ENCODE results near the gene KLHL6. TPM values are rescaled to one million over a fixed set of nuclear protein-coding genes. Genes with fewer than 3 reads are reported as not detected.

The KLHL6 gene
- total RNA-seq, 1 experiment from 2014 or later: 0.11 TPM

DNA sequence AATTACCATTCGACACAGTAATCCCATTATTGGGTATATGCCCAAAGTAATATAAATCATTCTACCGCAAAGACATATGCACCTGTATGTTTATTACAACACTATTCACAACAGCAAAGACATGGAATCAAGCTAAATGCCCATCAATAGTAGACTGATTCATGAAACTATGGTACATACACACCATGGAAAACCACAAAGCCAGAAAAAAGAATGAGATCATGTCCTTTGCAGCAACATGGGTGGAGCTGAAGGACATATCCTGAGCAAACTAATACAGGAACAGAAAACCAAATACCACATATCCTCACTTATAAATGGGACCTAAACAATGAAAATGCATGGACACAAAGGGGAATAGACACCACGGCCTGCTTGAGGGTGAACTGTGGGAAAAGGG is 116.0 kb downstream of the KLHL6 start (continued):
- TF ChIP-seq, protein P1, sequence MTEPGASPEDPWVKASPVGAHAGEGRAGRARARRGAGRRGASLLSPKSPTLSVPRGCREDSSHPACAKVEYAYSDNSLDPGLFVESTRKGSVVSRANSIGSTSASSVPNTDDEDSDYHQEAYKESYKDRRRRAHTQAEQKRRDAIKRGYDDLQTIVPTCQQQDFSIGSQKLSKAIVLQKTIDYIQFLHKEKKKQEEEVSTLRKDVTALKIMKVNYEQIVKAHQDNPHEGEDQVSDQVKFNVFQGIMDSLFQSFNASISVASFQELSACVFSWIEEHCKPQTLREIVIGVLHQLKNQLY (CRISPR knock-in tag; IDR thresholded peaks at IDR 0.05): no peak
- TF ChIP-seq JUN (CRISPR knock-in tag; IDR thresholded peaks at IDR 0.05) (no peak), RELA (CRISPR knock-in tag; IDR thresholded peaks at IDR 0.05; ENCODE audit: borderline replicate concordance) (no peak), NR3C1 (CRISPR knock-in tag; conservative IDR thresholded peaks at IDR 0.05; ENCODE audit: low read depth) (no peak)
- TF ChIP-seq, protein P2, sequence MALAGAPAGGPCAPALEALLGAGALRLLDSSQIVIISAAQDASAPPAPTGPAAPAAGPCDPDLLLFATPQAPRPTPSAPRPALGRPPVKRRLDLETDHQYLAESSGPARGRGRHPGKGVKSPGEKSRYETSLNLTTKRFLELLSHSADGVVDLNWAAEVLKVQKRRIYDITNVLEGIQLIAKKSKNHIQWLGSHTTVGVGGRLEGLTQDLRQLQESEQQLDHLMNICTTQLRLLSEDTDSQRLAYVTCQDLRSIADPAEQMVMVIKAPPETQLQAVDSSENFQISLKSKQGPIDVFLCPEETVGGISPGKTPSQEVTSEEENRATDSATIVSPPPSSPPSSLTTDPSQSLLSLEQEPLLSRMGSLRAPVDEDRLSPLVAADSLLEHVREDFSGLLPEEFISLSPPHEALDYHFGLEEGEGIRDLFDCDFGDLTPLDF (CRISPR knock-in tag; IDR thresholded peaks at IDR 0.05): no peak

DNA sequence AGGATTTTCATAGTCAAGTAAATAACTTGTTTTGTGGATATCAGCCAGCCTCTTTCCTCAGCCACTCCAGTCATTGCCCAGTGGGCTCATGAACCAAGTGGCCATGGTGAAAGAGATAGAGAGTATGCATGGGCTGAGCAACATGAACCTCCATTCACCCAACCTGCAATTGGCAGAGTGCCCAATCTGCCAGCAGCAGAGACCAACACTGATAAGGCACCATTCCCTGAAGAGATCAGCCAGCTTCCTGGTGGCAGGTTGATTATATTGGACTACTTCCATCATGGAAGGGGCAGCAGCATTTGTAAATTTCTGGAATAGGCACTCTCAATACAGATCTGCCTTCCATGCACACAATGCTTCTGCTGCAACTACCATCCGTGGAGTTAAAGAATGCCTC is 116.8 kb downstream of the KLHL6 start:
- Mint-ChIP-seq H3K4me1 (peaks cover 39% of the 10 kb centered on the region), H3K4me3 (no peak overlapping the region), H3K9me3 (peaks cover 19% of the 10 kb centered on the region), H3K27me3 (ENCODE audit: low read depth) (peaks cover 26% of the 10 kb centered on the region), H3K36me3 (peaks cover 12% of the 10 kb centered on the region), H3K27ac (no peak overlapping the region)
- no peak for DNase-seq (ENCODE audit: low spot score)
- POLR2A ChIA-PET: interaction anchor here (0.5 kb wide), 1 partner anchor 467 kb away, joined by 6 read pairs; no protein-coding TSS in a partner anchor
- TF ChIP-seq, protein P3, sequence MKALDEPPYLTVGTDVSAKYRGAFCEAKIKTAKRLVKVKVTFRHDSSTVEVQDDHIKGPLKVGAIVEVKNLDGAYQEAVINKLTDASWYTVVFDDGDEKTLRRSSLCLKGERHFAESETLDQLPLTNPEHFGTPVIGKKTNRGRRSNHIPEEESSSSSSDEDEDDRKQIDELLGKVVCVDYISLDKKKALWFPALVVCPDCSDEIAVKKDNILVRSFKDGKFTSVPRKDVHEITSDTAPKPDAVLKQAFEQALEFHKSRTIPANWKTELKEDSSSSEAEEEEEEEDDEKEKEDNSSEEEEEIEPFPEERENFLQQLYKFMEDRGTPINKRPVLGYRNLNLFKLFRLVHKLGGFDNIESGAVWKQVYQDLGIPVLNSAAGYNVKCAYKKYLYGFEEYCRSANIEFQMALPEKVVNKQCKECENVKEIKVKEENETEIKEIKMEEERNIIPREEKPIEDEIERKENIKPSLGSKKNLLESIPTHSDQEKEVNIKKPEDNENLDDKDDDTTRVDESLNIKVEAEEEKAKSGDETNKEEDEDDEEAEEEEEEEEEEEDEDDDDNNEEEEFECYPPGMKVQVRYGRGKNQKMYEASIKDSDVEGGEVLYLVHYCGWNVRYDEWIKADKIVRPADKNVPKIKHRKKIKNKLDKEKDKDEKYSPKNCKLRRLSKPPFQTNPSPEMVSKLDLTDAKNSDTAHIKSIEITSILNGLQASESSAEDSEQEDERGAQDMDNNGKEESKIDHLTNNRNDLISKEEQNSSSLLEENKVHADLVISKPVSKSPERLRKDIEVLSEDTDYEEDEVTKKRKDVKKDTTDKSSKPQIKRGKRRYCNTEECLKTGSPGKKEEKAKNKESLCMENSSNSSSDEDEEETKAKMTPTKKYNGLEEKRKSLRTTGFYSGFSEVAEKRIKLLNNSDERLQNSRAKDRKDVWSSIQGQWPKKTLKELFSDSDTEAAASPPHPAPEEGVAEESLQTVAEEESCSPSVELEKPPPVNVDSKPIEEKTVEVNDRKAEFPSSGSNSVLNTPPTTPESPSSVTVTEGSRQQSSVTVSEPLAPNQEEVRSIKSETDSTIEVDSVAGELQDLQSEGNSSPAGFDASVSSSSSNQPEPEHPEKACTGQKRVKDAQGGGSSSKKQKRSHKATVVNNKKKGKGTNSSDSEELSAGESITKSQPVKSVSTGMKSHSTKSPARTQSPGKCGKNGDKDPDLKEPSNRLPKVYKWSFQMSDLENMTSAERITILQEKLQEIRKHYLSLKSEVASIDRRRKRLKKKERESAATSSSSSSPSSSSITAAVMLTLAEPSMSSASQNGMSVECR (CRISPR knock-in tag; IDR thresholded peaks at IDR 0.05; ENCODE audit: borderline replicate concordance): no peak
- TF ChIP-seq ZNF423 (CRISPR knock-in tag; IDR thresholded peaks at IDR 0.05): no peak
- TF ChIP-seq, protein P4, sequence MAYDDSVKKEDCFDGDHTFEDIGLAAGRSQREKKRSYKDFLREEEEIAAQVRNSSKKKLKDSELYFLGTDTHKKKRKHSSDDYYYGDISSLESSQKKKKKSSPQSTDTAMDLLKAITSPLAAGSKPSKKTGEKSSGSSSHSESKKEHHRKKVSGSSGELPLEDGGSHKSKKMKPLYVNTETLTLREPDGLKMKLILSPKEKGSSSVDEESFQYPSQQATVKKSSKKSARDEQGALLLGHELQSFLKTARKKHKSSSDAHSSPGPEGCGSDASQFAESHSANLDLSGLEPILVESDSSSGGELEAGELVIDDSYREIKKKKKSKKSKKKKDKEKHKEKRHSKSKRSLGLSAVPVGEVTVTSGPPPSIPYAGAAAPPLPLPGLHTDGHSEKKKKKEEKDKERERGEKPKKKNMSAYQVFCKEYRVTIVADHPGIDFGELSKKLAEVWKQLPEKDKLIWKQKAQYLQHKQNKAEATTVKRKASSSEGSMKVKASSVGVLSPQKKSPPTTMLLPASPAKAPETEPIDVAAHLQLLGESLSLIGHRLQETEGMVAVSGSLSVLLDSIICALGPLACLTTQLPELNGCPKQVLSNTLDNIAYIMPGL (CRISPR knock-in tag; IDR thresholded peaks at IDR 0.05): no peak
- TF ChIP-seq, protein P5, sequence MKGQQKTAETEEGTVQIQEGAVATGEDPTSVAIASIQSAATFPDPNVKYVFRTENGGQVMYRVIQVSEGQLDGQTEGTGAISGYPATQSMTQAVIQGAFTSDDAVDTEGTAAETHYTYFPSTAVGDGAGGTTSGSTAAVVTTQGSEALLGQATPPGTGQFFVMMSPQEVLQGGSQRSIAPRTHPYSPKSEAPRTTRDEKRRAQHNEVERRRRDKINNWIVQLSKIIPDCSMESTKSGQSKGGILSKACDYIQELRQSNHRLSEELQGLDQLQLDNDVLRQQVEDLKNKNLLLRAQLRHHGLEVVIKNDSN (CRISPR knock-in tag; IDR thresholded peaks at IDR 0.05): no peak
- TF ChIP-seq, protein P2 (CRISPR knock-in tag; IDR thresholded peaks at IDR 0.05): no peak
- no peak for TF ChIP-seq FOXP1 (CRISPR knock-in tag; IDR thresholded peaks at IDR 0.05; ENCODE audit: borderline replicate concordance)
- no peak for TF ChIP-seq ZNF416 (CRISPR knock-in tag; IDR thresholded peaks at IDR 0.05)
- TF ChIP-seq SMAD3 (CRISPR knock-in tag; IDR thresholded peaks at IDR 0.05; ENCODE audit: borderline replicate concordance): no peak
- TF ChIP-seq, protein P6, sequence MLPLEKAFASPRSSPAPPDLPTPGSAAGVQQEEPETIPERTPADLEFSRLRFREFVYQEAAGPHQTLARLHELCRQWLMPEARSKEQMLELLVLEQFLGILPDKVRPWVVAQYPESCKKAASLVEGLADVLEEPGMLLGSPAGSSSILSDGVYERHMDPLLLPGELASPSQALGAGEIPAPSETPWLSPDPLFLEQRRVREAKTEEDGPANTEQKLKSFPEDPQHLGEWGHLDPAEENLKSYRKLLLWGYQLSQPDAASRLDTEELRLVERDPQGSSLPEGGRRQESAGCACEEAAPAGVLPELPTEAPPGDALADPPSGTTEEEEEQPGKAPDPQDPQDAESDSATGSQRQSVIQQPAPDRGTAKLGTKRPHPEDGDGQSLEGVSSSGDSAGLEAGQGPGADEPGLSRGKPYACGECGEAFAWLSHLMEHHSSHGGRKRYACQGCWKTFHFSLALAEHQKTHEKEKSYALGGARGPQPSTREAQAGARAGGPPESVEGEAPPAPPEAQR (CRISPR knock-in tag; IDR thresholded peaks at IDR 0.05): no peak
- no peak for TF ChIP-seq TP53 (CRISPR knock-in tag; IDR thresholded peaks at IDR 0.05)
- no peak for TF ChIP-seq NFE2L1 (CRISPR knock-in tag; IDR thresholded peaks at IDR 0.05)
- TF ChIP-seq, protein P7, sequence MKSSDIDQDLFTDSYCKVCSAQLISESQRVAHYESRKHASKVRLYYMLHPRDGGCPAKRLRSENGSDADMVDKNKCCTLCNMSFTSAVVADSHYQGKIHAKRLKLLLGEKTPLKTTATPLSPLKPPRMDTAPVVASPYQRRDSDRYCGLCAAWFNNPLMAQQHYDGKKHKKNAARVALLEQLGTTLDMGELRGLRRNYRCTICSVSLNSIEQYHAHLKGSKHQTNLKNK (CRISPR knock-in tag; IDR thresholded peaks at IDR 0.05): no peak
- TF ChIP-seq, protein P8, sequence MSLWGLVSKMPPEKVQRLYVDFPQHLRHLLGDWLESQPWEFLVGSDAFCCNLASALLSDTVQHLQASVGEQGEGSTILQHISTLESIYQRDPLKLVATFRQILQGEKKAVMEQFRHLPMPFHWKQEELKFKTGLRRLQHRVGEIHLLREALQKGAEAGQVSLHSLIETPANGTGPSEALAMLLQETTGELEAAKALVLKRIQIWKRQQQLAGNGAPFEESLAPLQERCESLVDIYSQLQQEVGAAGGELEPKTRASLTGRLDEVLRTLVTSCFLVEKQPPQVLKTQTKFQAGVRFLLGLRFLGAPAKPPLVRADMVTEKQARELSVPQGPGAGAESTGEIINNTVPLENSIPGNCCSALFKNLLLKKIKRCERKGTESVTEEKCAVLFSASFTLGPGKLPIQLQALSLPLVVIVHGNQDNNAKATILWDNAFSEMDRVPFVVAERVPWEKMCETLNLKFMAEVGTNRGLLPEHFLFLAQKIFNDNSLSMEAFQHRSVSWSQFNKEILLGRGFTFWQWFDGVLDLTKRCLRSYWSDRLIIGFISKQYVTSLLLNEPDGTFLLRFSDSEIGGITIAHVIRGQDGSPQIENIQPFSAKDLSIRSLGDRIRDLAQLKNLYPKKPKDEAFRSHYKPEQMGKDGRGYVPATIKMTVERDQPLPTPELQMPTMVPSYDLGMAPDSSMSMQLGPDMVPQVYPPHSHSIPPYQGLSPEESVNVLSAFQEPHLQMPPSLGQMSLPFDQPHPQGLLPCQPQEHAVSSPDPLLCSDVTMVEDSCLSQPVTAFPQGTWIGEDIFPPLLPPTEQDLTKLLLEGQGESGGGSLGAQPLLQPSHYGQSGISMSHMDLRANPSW (CRISPR knock-in tag; conservative IDR thresholded peaks at IDR 0.05; ENCODE audit: low read depth): no peak
- TF ChIP-seq CBFB (CRISPR knock-in tag; IDR thresholded peaks at IDR 0.05; ENCODE audit: low read depth): no peak
- CTCF ChIA-PET: no interaction called here
- no peak for ATAC-seq
